HEK293 (cell line): ENCODE measurements around the gene AP3D1.

Experiments used
- IKZF3 ChIP-seq: fragments of 450-650 bp; IDR thresholded peaks from 2 replicates; pipeline ENCODE4 v1.5.0; 2018; ENCODE audit warnings: missing biosample characterization, mild to moderate bottlenecking, missing genetic modification characterization, moderate library complexity
- INSM2 ChIP-seq: fragments of 450-650 bp; formaldehyde crosslinking; IDR thresholded peaks from 2 replicates; pipeline ENCODE4 v1.5.1; 2016; ENCODE audit warnings: missing biosample characterization, missing genetic modification characterization
- KLF8 ChIP-seq: fragments of 450-650 bp; formaldehyde crosslinking; IDR thresholded peaks from 2 replicates; pipeline ENCODE4 v1.5.1; 2016; ENCODE audit warnings: missing biosample characterization, missing genetic modification characterization
- PRDM10 ChIP-seq: fragments of 450-650 bp; formaldehyde crosslinking; IDR thresholded peaks from 2 replicates; pipeline ENCODE4 v1.5.1; 2016; ENCODE audit warnings: missing biosample characterization, missing genetic modification characterization
- REST ChIP-seq: fragments of 450-650 bp; formaldehyde crosslinking; IDR thresholded peaks from 2 replicates; pipeline ENCODE4 v1.5.1; 2016; ENCODE audit warnings: missing biosample characterization, missing genetic modification characterization
- SCRT1 ChIP-seq: fragments of 450-650 bp; formaldehyde crosslinking; IDR thresholded peaks from 2 replicates; pipeline ENCODE4 v1.5.1; 2016; ENCODE audit warnings: missing biosample characterization, missing genetic modification characterization, borderline replicate concordance
- SP2 ChIP-seq: fragments of 450-650 bp; formaldehyde crosslinking; IDR thresholded peaks from 2 replicates; pipeline ENCODE4 v1.5.1; 2016; ENCODE audit warnings: missing biosample characterization, missing genetic modification characterization
- TRIM28 ChIP-seq: IDR thresholded peaks from 2 replicates; pipeline ENCODE4 v1.6.1; 2011; ENCODE audit warnings: low read length, control low read depth, borderline replicate concordance
- TSHZ1 ChIP-seq: fragments of 450-650 bp; formaldehyde crosslinking; IDR thresholded peaks from 2 replicates; pipeline ENCODE4 v1.5.1; 2016; ENCODE audit warnings: missing biosample characterization, missing genetic modification characterization, borderline replicate concordance
- YY2 ChIP-seq: fragments of 450-650 bp; formaldehyde crosslinking; IDR thresholded peaks from 2 replicates; pipeline ENCODE4 v1.5.1; 2016; ENCODE audit warnings: missing biosample characterization, missing genetic modification characterization
- ZBTB1 ChIP-seq: fragments of 450-650 bp; formaldehyde crosslinking; IDR thresholded peaks from 2 replicates; pipeline ENCODE4 v1.5.1; 2016; ENCODE audit warnings: missing biosample characterization, missing genetic modification characterization
- ZNF138 ChIP-seq: fragments of 450-650 bp; formaldehyde crosslinking; IDR thresholded peaks from 2 replicates; pipeline ENCODE4 v1.5.1; 2016; ENCODE audit warnings: missing biosample characterization, missing genetic modification characterization, borderline replicate concordance
- ZNF157 ChIP-seq: fragments of 450-650 bp; formaldehyde crosslinking; IDR thresholded peaks from 2 replicates; pipeline ENCODE4 v1.5.1; 2016; ENCODE audit warnings: missing biosample characterization, missing genetic modification characterization
- ZNF174 ChIP-seq: fragments of 450-650 bp; formaldehyde crosslinking; IDR thresholded peaks from 2 replicates; pipeline ENCODE4 v1.5.0; 2017; ENCODE audit warnings: missing biosample characterization, mild to moderate bottlenecking, missing genetic modification characterization
- ZNF19 ChIP-seq: fragments of 450-650 bp; formaldehyde crosslinking; IDR thresholded peaks from 2 replicates; pipeline ENCODE4; 2016; ENCODE audit warnings: missing biosample characterization, missing genetic modification characterization, low read depth
- ZNF239 ChIP-seq: fragments of 450-650 bp; formaldehyde crosslinking; IDR thresholded peaks from 2 replicates; pipeline ENCODE4 v1.5.1; 2016; ENCODE audit warnings: missing biosample characterization, missing genetic modification characterization
- ZNF266 ChIP-seq: fragments of 450-650 bp; formaldehyde crosslinking; IDR thresholded peaks from 2 replicates; pipeline ENCODE4 v1.5.1; 2016; ENCODE audit warnings: missing biosample characterization, missing genetic modification characterization, low read depth
- ZNF324 ChIP-seq: fragments of 450-650 bp; formaldehyde crosslinking; IDR thresholded peaks from 2 replicates; pipeline ENCODE4 v1.5.1; 2016; ENCODE audit warnings: missing biosample characterization, missing genetic modification characterization
- ZNF354C ChIP-seq: fragments of 450-650 bp; formaldehyde crosslinking; IDR thresholded peaks from 2 replicates; pipeline ENCODE4 v1.5.1; 2016; ENCODE audit warnings: missing biosample characterization, missing genetic modification characterization, low read depth, borderline replicate concordance
- ZNF510 ChIP-seq: fragments of 450-650 bp; formaldehyde crosslinking; IDR thresholded peaks from 2 replicates; pipeline ENCODE4 v1.5.1; 2018; ENCODE audit warnings: mild to moderate bottlenecking, missing genetic modification characterization, missing biosample characterization; ENCODE audit not compliant: insufficient replicate concordance
- ZNF561 ChIP-seq: fragments of 450-650 bp; IDR thresholded peaks from 2 replicates; pipeline ENCODE4 v1.5.1; 2018; ENCODE audit warnings: missing biosample characterization, missing genetic modification characterization, borderline replicate concordance
- ZNF621 ChIP-seq: fragments of 450-650 bp; formaldehyde crosslinking; IDR thresholded peaks from 2 replicates; pipeline ENCODE4 v1.5.1; 2017; ENCODE audit warnings: missing biosample characterization, missing genetic modification characterization
- ZNF670 ChIP-seq: fragments of 450-650 bp; formaldehyde crosslinking; IDR thresholded peaks from 2 replicates; pipeline ENCODE4 v1.5.1; 2016; ENCODE audit warnings: missing biosample characterization, missing genetic modification characterization, low read depth
- ZNF677 ChIP-seq: fragments of 450-650 bp; IDR thresholded peaks from 2 replicates; pipeline ENCODE4 v1.5.0; 2018; ENCODE audit warnings: missing biosample characterization, mild to moderate bottlenecking, missing genetic modification characterization, moderate library complexity
- ZNF777 ChIP-seq: fragments of 450-650 bp; formaldehyde crosslinking; IDR thresholded peaks from 2 replicates; pipeline ENCODE4 v1.5.1; 2017; ENCODE audit warnings: missing biosample characterization, missing genetic modification characterization, borderline replicate concordance
- ZNF792 ChIP-seq: fragments of 450-650 bp; formaldehyde crosslinking; IDR thresholded peaks from 2 replicates; pipeline ENCODE4 v1.5.1; 2016; ENCODE audit warnings: missing biosample characterization, missing genetic modification characterization
- ZNF830 ChIP-seq: fragments of 450-650 bp; IDR thresholded peaks from 2 replicates; pipeline ENCODE4 v1.5.0; 2018; ENCODE audit warnings: missing biosample characterization, missing genetic modification characterization, low read depth, mild to moderate bottlenecking, moderate library complexity

AP3D1 gene

GRCh38 chr19:2096034-2096479 lies 55.3 kb downstream of the AP3D1 start, which contains the start of gene MOB3A (continued):
- TF ChIP-seq TSHZ1 (peak; percentile 45; the same call in 1 of the 2 replicates), KLF8 (tag by site-specific recombination) (peak; percentile 99), ZNF621 (tag by site-specific recombination) (no peak), ZNF354C (no peak), ZNF174 (tag by site-specific recombination) (no peak), ZNF561 (tag by site-specific recombination) (peak; percentile 96; the same call in 1 of the 2 replicates), PRDM10 (tag by site-specific recombination) (peak; percentile 34; the same call in 1 of the 2 replicates), TRIM28 (no peak), INSM2 (tag by site-specific recombination) (0 out of 2 replicates have a peak, but pooled peaks have one; percentile 34), ZNF324 (tag by site-specific recombination) (no peak), ZNF138 (no peak), ZNF792 (no peak), SP2 (tag by site-specific recombination) (no peak; the same call in 1 of the 2 replicates), REST (tag by site-specific recombination) (0 out of 2 replicates have a peak, but pooled peaks have one; percentile 12), ZNF19 (no peak), IKZF3 (tag by site-specific recombination) (no peak), ZNF239 (0 out of 2 replicates have a peak, but pooled peaks have one; percentile 40), SCRT1 (tag by site-specific recombination) (no peak), ZNF157 (no peak), ZNF510 (tag by site-specific recombination) (no peak), ZNF266 (tag by site-specific recombination) (no peak), ZNF777 (tag by site-specific recombination) (no peak), ZBTB1 (tag by site-specific recombination) (peak; percentile 85; the same call in 1 of the 2 replicates), ZNF830 (no peak), ZNF670 (tag by site-specific recombination) (no peak), ZNF677 (0 out of 2 replicates have a peak, but pooled peaks have one; percentile 26), YY2 (tag by site-specific recombination) (peak; percentile 58)
